ENCODE measurements around the gene PIGU. TPM values are rescaled to one million over a fixed set of nuclear protein-coding genes. Genes with fewer than 3 reads are reported as not detected.
"Not testable (repeated sequence)": the region's sequence is repeated elsewhere in the genome, so short reads cannot be mapped to it uniquely, and the experiment has no call there.

Gene PIGU
- polyA plus RNA-seq, 1 donor from 2014 or later: 35.8 TPM

DNA sequence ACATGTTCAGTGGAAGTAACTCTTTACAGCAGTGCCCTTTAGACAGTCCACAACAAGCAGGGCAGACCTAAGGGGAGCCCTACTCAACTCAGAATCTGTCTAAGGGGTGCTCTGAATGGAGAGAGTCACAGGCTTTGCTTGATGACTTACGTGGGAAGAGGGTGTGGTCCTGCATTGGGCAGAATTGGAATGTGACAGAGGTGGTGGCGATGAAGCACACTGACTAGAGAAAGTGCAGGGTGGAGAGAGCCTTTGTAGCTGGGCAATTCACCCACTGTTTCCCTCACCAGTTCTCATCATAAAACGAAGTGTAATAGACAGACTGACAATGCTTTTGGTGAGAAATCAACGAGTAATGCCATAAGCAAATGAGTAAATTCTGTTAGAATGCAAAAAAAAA is 38.5 kb upstream of the PIGU start:
- no peaks in the 10 kb centered on the region for H3K9me2 ChIP-seq (ENCODE audit: insufficient read depth, low read length)
- no peaks in the 10 kb centered on the region for H3K9me3 ChIP-seq (ENCODE audit: low read length)
- H2AFZ ChIP-seq (ENCODE audit: low read depth, low read length): no peak overlapping the region
- peaks cover 15% of the 10 kb centered on the region for H3K36me3 ChIP-seq (ENCODE audit: insufficient read depth, low read length)
- no peak overlapping the region for H3K4me3 ChIP-seq (ENCODE audit: low read length)
- TF ChIP-seq, protein P1, sequence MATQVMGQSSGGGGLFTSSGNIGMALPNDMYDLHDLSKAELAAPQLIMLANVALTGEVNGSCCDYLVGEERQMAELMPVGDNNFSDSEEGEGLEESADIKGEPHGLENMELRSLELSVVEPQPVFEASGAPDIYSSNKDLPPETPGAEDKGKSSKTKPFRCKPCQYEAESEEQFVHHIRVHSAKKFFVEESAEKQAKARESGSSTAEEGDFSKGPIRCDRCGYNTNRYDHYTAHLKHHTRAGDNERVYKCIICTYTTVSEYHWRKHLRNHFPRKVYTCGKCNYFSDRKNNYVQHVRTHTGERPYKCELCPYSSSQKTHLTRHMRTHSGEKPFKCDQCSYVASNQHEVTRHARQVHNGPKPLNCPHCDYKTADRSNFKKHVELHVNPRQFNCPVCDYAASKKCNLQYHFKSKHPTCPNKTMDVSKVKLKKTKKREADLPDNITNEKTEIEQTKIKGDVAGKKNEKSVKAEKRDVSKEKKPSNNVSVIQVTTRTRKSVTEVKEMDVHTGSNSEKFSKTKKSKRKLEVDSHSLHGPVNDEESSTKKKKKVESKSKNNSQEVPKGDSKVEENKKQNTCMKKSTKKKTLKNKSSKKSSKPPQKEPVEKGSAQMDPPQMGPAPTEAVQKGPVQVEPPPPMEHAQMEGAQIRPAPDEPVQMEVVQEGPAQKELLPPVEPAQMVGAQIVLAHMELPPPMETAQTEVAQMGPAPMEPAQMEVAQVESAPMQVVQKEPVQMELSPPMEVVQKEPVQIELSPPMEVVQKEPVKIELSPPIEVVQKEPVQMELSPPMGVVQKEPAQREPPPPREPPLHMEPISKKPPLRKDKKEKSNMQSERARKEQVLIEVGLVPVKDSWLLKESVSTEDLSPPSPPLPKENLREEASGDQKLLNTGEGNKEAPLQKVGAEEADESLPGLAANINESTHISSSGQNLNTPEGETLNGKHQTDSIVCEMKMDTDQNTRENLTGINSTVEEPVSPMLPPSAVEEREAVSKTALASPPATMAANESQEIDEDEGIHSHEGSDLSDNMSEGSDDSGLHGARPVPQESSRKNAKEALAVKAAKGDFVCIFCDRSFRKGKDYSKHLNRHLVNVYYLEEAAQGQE (IDR thresholded peaks at IDR 0.05; ENCODE audit: borderline replicate concordance): no peak
- TF ChIP-seq EP300 (conservative IDR thresholded peaks at IDR 0.05; ENCODE audit: poor library complexity, severe bottlenecking) (no peak), MXI1 (conservative IDR thresholded peaks at IDR 0.05; ENCODE audit: poor library complexity, severe bottlenecking) (no peak), POLR2AphosphoS5 (IDR thresholded peaks at IDR 0.05) (no peak), RAD21 (conservative IDR thresholded peaks at IDR 0.05) (no peak), TAF1 (IDR thresholded peaks at IDR 0.05; ENCODE audit: low read depth) (no peak), SMC3 (conservative IDR thresholded peaks at IDR 0.05; ENCODE audit: poor library complexity) (no peak), EZH2 (IDR thresholded peaks at IDR 0.05; ENCODE audit: borderline replicate concordance, insufficient read depth, low read length, poor library complexity, severe bottlenecking) (no peak)
- TF ChIP-seq, protein P2, sequence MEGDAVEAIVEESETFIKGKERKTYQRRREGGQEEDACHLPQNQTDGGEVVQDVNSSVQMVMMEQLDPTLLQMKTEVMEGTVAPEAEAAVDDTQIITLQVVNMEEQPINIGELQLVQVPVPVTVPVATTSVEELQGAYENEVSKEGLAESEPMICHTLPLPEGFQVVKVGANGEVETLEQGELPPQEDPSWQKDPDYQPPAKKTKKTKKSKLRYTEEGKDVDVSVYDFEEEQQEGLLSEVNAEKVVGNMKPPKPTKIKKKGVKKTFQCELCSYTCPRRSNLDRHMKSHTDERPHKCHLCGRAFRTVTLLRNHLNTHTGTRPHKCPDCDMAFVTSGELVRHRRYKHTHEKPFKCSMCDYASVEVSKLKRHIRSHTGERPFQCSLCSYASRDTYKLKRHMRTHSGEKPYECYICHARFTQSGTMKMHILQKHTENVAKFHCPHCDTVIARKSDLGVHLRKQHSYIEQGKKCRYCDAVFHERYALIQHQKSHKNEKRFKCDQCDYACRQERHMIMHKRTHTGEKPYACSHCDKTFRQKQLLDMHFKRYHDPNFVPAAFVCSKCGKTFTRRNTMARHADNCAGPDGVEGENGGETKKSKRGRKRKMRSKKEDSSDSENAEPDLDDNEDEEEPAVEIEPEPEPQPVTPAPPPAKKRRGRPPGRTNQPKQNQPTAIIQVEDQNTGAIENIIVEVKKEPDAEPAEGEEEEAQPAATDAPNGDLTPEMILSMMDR (IDR thresholded peaks at IDR 0.05; ENCODE audit: poor library complexity, severe bottlenecking): no peak
- no peaks in the 10 kb centered on the region for H3F3A ChIP-seq (ENCODE audit: insufficient read depth, low read length, poor library complexity, severe bottlenecking)
- H3K79me2 ChIP-seq (replicated peaks; ENCODE audit: insufficient read depth, low read length): no peaks in the 10 kb centered on the region
- no peaks in the 10 kb centered on the region for H4K20me1 ChIP-seq (ENCODE audit: insufficient read depth)
- H3K4me2 ChIP-seq (ENCODE audit: low read length): no peak overlapping the region
- H3K27me3 ChIP-seq (ENCODE audit: insufficient read depth, low read depth, low read length): peaks cover 2% of the 10 kb centered on the region
- H3K27ac ChIP-seq (ENCODE audit: low read length): no peak overlapping the region
- H3K9ac ChIP-seq (ENCODE audit: low read length): no peak overlapping the region

DNA sequence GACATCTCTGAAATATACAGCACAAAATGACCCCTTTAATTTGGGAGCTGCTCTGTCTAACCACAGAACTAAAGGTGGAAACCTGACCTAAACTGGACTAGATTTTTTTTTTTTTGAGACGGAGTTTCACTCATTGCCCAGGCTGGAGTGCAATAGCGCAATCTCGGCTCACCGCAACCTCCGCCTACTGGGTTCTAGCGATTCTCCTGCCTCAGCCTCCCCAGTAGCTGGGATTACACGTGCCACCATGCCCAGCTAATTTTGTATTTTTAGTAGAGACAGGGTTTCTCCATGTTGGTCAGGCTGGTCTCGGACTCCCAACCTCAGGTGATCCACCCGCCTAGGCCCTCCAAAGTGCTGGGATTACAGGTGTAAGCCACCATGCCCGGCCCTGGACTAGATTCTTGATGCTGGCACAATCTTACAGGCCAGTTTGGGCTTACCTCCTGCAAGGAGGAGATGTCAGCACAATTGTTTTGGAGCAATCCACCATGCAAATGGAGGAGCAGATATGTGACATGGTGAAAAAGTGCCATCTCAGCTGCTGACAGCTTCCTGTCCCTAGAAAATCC is 37.1 kb upstream of the PIGU start:
- H3K4me2 ChIP-seq (ENCODE audit: low read length); H4K20me1 ChIP-seq (ENCODE audit: insufficient read depth); H3K27me3 ChIP-seq (ENCODE audit: insufficient read depth, low read depth, low read length); H3K27ac ChIP-seq (ENCODE audit: low read length); H3K9ac ChIP-seq (ENCODE audit: low read length); H3K79me2 ChIP-seq (replicated peaks; ENCODE audit: insufficient read depth, low read length); H3F3A ChIP-seq (ENCODE audit: insufficient read depth, low read length, poor library complexity, severe bottlenecking); H3K4me3 ChIP-seq (ENCODE audit: low read length); H2AFZ ChIP-seq (ENCODE audit: low read depth, low read length); H3K9me2 ChIP-seq (ENCODE audit: insufficient read depth, low read length); H3K9me3 ChIP-seq (ENCODE audit: low read length): not testable (repeated sequence)
- peaks cover 16% of the 10 kb centered on the region for H3K36me3 ChIP-seq (ENCODE audit: insufficient read depth, low read length)
